Aorta (tissue), 5 donors: ENCODE results near the gene PTPRH. TPM values are rescaled to one million over a fixed set of nuclear protein-coding genes. Genes with fewer than 3 reads are reported as not detected.

Source experiments
- ATAC-seq: fragments of 200-7000 bp; cut with Tn5 transposase; one replicate; pipeline ENCODE4 v1.9.1; 2022; ENCODE audit warnings: moderate library complexity; ENCODE audit not compliant: low FRiP score
- DNase-seq, 2 donors: peaks; one replicate each; pipeline ENCODE4 v3.0.0-alpha.2; 2020
- H3K27ac ChIP-seq, 2 donors: one replicate each; pipeline ENCODE4 v1.5.1; 2013; ENCODE audit warnings: low read length in 2 of 2, mild to moderate bottlenecking in 2 of 2, moderate library complexity in 2 of 2, control low read depth in 1 of 2, inconsistent platforms in 1 of 2, low read depth in 1 of 2
- H3K27me3 ChIP-seq, 2 donors: one replicate each; pipeline ENCODE4 v1.6.1; 2013; ENCODE audit warnings: control low read depth in 1 of 2, low read length in 1 of 2, mild to moderate bottlenecking in 1 of 2, moderate library complexity in 1 of 2; ENCODE audit not compliant: insufficient read depth in 2 of 2, control insufficient read depth in 1 of 2
- H3K36me3 ChIP-seq, 2 donors: one replicate each; pipeline ENCODE4 v1.6.1; 2013; ENCODE audit warnings: control low read depth in 1 of 2, low read length in 1 of 2, mild to moderate bottlenecking in 1 of 2; ENCODE audit not compliant: insufficient read depth in 2 of 2, control insufficient read depth in 1 of 2
- H3K4me1 ChIP-seq, 2 donors: one replicate each; pipeline ENCODE4 v1.6.1; 2013; ENCODE audit warnings: low read length in 2 of 2, control low read depth in 1 of 2, mild to moderate bottlenecking in 1 of 2, moderate library complexity in 1 of 2; ENCODE audit not compliant: insufficient read depth in 2 of 2, control insufficient read depth in 1 of 2
- H3K4me3 ChIP-seq, 2 donors: one replicate each; pipeline ENCODE4 v1.5.1; 2013; ENCODE audit warnings: low read length in 2 of 2, control low read depth in 1 of 2, mild to moderate bottlenecking in 1 of 2
- H3K9me3 ChIP-seq: one replicate; pipeline ENCODE4 v1.6.1; 2013; ENCODE audit warnings: mild to moderate bottlenecking, low read length; ENCODE audit not compliant: control insufficient read depth
- WGBS, 2 donors: extraction: QIAGEN DNeasy Blood & Tissue Kit; methylation state at CpG; one replicate each; pipeline ENCODE4 v1.1.7; 2013; 5-methylcytosine and 5-hydroxymethylcytosine counted together
- intact Hi-C, 2 donors: fragments of 100-400 bp; cut with DNase I; formaldehyde crosslinking; loops; one replicate each; pipeline versions ENCODE4 v1.14.2 to v1.15.0; 2022
- polyA plus RNA-seq, 2 donors: library from polyadenylated mRNA; stranded (reverse); fragments of 200-250 nt; gene quantifications; one replicate each; pipeline ENCODE4 v1.2.3, GENCODE V29; 2013
- total RNA-seq, 2 donors: library from RNA; stranded (reverse); fragmentation: NEBNext Ultra II Directional; extraction: Animal tissue kit (Norgen Biotek cat#: 25700); gene quantifications; one replicate each; pipeline ENCODE4 v1.2.1, GENCODE V29; 2021
- donor health status: healthy with polysubstance abuse.
- donor health status: Bipolar disorder and iron deficiency.
- donor health status: DM: no; HTN: no; CAD: no.
- donor health status: DM: no; HTN: no; CAD: no.
- donor health status: DM: yes; HTN: yes; CAD: no.

The PTPRH gene
- total and polyA plus RNA-seq, 4 donors = 0.03 to 7.5 (median 1.1) TPM

- intact Hi-C loops = no loop called here
- no peak for ATAC-seq
- H3K36me3 ChIP-seq = no peaks in the 10 kb centered on the region
- no peaks in the 10 kb centered on the region for H3K27me3 ChIP-seq
- no peak for DNase-seq
- WGBS, 2 donors = 53 to 56% methylated on average over 5 of the region's 5 CpGs
- no peak overlapping the region for H3K27ac ChIP-seq
- H3K9me3 ChIP-seq = no peaks in the 10 kb centered on the region
- H3K4me3 ChIP-seq = no peak overlapping the region
- H3K4me1 ChIP-seq = no peaks in the 10 kb centered on the region
These were observed 9.6 kb downstream of the PTPRH start for GRCh38 chr19:55199620-55200204.

GRCh38 chr19:55198651-55199050 lies 10.7 kb downstream of the PTPRH start:
- intact Hi-C loops = no loop called here
- no peaks in the 10 kb centered on the region for H3K27me3 ChIP-seq

GRCh38 chr19:55197528-55197927 lies 11.8 kb downstream of the PTPRH start:
- H3K4me1 ChIP-seq = no peaks in the 10 kb centered on the region
- no peaks in the 10 kb centered on the region for H3K9me3 ChIP-seq
- no peak overlapping the region for H3K27ac ChIP-seq
- no peak for ATAC-seq
- no peaks in the 10 kb centered on the region for H3K36me3 ChIP-seq
- no peaks in the 10 kb centered on the region for H3K27me3 ChIP-seq
- DNase-seq = no peak
- 50 to 56% methylated on average over 4 of the region's 4 CpGs for WGBS, 2 donors
- intact Hi-C loops = no loop called here
- H3K4me3 ChIP-seq = no peak overlapping the region

More at GRCh38 chr19:55198651-55199050, 10.7 kb downstream of the PTPRH start:
- H3K4me1 ChIP-seq = no peaks in the 10 kb centered on the region
- WGBS, 2 donors = 45% methylated on average over 5 of the region's 5 CpGs
- no peaks in the 10 kb centered on the region for H3K9me3 ChIP-seq
- no peak overlapping the region for H3K27ac ChIP-seq
- no peaks in the 10 kb centered on the region for H3K36me3 ChIP-seq
- no peak for ATAC-seq
- no peak for DNase-seq
- no peak overlapping the region for H3K4me3 ChIP-seq

- DNase-seq (no peak), ATAC-seq (no peak)
- no peaks in the 10 kb centered on the region for H3K36me3 ChIP-seq
- H3K4me3 ChIP-seq = no peak overlapping the region
- no peak overlapping the region for H3K27ac ChIP-seq
- H3K4me1 ChIP-seq = no peaks in the 10 kb centered on the region
- WGBS, 2 donors = 83 to 87% methylated on average over 10 of the region's 10 CpGs
- intact Hi-C loops = no loop called here
- H3K9me3 ChIP-seq = no peaks in the 10 kb centered on the region
- H3K27me3 ChIP-seq = no peaks in the 10 kb centered on the region
These were observed 12.5 kb downstream of the PTPRH start for GRCh38 chr19:55196803-55197202.

GRCh38 chr19:55193481-55193880 lies 15.8 kb downstream of the PTPRH start:
- Histone ChIP-seq H3K9me3 (no peaks in the 10 kb centered on the region), H3K27ac (no peak overlapping the region), H3K4me3 (no peak overlapping the region), H3K36me3 (no peaks in the 10 kb centered on the region), H3K27me3 (no peaks in the 10 kb centered on the region), H3K4me1 (no peaks in the 10 kb centered on the region)
- intact Hi-C loops = no loop called here
- 72 to 76% methylated on average over 12 of the region's 12 CpGs for WGBS, 2 donors
- DNase-seq (no peak), ATAC-seq (no peak)

- no peak for ATAC-seq
- no peak overlapping the region for H3K4me3 ChIP-seq
- intact Hi-C loops = no loop called here
- no peak overlapping the region for H3K27ac ChIP-seq
- no peaks in the 10 kb centered on the region for H3K36me3 ChIP-seq
- no peaks in the 10 kb centered on the region for H3K27me3 ChIP-seq
- H3K4me1 ChIP-seq = no peaks in the 10 kb centered on the region
- no peak for DNase-seq
- 57 to 63% methylated on average over 15 of the region's 15 CpGs for WGBS, 2 donors
- peaks cover 2% of the 10 kb centered on the region for H3K9me3 ChIP-seq
These were observed 19.9 kb downstream of the PTPRH start for GRCh38 chr19:55189403-55189835.

GRCh38 chr19:55188625-55189024 lies 20.7 kb downstream of the PTPRH start:
- Histone ChIP-seq H3K9me3 (peaks cover 2% of the 10 kb centered on the region), H3K4me1 (no peaks in the 10 kb centered on the region), H3K4me3 (no peak overlapping the region), H3K27me3 (no peaks in the 10 kb centered on the region), H3K27ac (no peak overlapping the region), H3K36me3 (no peaks in the 10 kb centered on the region)
- ATAC-seq = no peak
- no peak for DNase-seq
- 62 to 67% methylated on average over 8 of the region's 8 CpGs for WGBS, 2 donors
- intact Hi-C loops = no loop called here

- Histone ChIP-seq H3K27ac (no peak overlapping the region), H3K9me3 (peaks cover 2% of the 10 kb centered on the region), H3K36me3 (no peaks in the 10 kb centered on the region), H3K27me3 (no peaks in the 10 kb centered on the region), H3K4me3 (no peak overlapping the region), H3K4me1 (no peaks in the 10 kb centered on the region)
- DNase-seq (no peak), ATAC-seq (no peak)
- 73 to 75% methylated on average over 12 of the region's 12 CpGs for WGBS, 2 donors
- intact Hi-C loops = no loop called here
These were observed 23.2 kb downstream of the PTPRH start for GRCh38 chr19:55186080-55186479.

GRCh38 chr19:55181740-55182139 lies 27.6 kb downstream of the PTPRH start:
- WGBS, 2 donors = 68 to 69% methylated on average over 20 of the region's 20 CpGs

More at GRCh38 chr19:55181740-55182139, 27.6 kb downstream of the PTPRH start:
- intact Hi-C loops = no loop called here
- DNase-seq = no peak
- H3K36me3 ChIP-seq = no peaks in the 10 kb centered on the region
- no peak overlapping the region for H3K4me3 ChIP-seq
- ATAC-seq = no peak
- no peak overlapping the region for H3K27ac ChIP-seq
- H3K9me3 ChIP-seq = peaks cover 2% of the 10 kb centered on the region
- no peaks in the 10 kb centered on the region for H3K27me3 ChIP-seq
- H3K4me1 ChIP-seq = no peaks in the 10 kb centered on the region
